Stimulated activated CD8-positive, alpha-beta memory T cell treated with anti-CD3 and anti-CD28 coated beads, Interleukin-4, amount 100 ng/mL, for 1 hour (primary cell): ENCODE results near the gene ECEL1.

Experiments used
- DNase-seq, 2 donors: peaks; one replicate each; pipeline ENCODE4 v3.0.0-alpha.2; 2020; ENCODE audit warnings: low read depth in 2 of 2, low spot score in 1 of 2

ECEL1 gene

GRCh38 chr2:232522623-232523401 lies 35.2 kb upstream of the ECEL1 start:
- no peak for DNase-seq

DNA sequence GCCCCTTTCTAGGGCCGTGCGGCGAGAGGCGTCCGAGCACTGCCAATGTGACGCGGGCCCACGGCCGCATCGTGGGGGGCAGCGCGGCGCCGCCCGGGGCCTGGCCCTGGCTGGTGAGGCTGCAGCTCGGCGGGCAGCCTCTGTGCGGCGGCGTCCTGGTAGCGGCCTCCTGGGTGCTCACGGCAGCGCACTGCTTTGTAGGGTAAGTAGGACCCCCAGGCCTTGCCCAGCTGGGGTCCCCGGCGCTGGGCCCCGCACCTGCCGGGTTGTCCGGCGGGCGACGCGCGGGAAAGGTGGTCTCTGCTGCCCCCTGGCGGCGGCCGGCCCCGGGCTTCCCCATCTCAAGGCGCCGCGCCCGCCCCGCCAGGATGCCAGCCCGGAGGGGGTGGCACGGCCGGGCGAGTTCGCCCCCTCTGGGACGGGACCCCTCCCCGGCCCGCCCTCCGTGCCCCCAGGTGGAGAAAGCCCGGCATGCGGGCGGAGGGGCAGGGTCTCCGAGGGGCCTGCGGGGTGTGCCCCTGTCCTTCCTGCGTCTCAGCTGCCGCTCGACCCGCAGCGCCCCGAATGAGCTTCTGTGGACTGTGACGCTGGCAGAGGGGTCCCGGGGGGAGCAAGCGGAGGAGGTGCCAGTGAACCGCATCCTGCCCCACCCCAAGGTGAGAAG lies 34.5 kb upstream of the ECEL1 start:
- peak; percentile 24 to 37 for DNase-seq

- no peak for DNase-seq
Observed at GRCh38 chr2:232521098-232521497, 33.5 kb upstream of the ECEL1 start.

DNA sequence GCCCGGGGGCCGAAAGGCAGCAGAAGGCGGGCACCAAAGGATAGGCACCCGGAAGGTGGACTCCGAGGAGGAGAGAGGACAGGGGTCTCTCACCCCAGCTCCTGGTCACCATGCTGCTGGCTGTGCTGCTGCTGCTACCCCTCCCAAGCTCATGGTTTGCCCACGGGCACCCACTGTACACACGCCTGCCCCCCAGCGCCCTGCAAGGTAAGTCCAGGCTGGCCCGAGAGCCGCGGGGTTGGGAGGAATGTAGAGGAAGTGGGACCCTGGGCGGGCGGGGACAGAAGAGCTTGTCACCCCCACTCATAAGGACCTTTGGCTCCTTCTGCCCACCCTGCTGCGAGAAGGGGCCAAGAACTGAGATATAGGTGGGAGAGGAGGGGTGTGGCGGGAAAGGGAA lies 32.9 kb upstream of the ECEL1 start:
- DNase-seq: no peak

DNA sequence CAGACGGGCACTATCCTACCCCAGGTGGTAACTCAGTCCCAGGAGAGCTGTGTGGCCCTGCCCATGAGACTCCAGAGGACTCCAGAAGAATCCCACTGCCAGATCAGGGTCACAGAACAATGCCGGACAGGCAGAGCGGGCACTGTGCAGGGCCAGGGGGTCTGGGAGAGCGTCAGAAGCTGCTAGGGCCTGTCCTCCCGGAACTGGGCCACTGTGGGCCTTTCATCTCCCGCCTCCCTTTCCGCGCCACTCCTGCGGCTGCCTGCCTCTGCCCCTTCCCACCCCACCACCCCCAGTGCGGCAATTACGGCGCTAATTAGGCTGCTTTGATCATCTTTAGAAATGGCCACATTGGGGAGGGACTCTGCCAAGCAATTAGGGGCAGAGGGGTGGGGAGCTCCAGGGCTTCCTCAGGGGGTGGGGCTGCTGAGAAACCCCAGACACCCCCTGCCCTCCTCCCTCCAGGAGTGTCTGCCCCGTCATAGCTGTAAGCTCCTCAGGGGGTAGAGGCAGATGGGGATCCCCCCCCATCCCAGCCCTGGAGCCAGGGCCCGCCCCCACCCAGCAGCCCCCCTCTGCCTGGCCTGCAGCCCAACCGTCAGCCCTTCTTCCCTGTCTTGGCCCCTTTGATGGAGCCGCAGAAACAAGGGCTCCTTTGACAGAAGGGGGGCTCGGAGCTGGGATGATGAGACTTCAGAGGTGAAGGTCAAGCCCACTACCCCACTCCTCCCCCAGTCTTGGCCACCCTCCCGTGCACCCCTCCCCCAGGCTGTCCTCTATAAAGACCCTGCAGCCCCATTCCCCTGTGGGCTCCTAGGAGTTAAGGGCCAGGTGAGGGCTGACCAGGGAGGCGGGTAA lies 32.2 kb upstream of the ECEL1 start, which contains the start of gene PRSS56:
Gene PRSS56, plus strand, starts transcription at position 808 of the 858 bp plus-strand sequence. CDS start 211 bp downstream, outside the sequence.
- no peak for DNase-seq

DNA sequence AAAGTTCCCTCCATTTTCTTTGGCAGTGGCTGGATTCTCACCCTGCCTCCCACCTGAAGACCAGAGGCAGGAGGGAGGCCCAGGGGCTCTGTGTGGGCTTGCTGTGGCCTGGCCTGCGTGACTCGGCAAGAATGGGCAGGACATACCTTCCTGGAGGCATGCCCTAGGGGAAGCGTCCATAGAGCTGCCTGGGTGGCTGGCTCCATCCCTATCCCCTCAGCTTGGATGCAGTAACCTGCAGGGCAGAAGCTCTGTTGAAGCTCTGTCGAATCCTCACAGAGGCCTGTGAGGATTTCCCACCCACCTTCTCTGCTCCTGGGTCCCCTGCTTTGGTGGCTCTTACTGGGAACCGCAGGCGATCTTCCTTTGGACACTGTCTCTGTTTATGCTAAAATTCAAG lies 31.2 kb upstream of the ECEL1 start:
- no peak for DNase-seq

DNA sequence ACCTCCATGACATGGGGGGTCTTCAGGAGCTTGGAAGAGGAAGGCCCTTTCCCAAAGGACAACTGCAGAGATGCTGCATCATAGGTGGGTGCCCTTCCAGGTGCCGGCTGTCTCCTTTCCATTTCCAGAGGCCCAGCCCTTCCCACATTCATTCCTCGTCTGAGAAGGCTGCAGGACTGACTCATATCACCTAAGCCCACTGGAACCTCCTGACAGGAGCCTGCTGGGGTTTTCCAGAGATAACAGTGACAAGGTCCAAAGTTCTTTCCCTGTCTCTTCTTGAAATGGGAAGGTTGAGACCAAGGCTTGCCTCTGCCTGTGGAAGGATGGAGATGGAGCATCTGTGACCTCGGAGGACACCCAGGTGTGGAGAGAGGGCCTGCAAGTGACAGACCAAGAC lies 28.9 kb upstream of the ECEL1 start:
- DNase-seq: no peak

GRCh38 chr2:232515639-232516038 lies 28.0 kb upstream of the ECEL1 start:
- no peak for DNase-seq

DNA sequence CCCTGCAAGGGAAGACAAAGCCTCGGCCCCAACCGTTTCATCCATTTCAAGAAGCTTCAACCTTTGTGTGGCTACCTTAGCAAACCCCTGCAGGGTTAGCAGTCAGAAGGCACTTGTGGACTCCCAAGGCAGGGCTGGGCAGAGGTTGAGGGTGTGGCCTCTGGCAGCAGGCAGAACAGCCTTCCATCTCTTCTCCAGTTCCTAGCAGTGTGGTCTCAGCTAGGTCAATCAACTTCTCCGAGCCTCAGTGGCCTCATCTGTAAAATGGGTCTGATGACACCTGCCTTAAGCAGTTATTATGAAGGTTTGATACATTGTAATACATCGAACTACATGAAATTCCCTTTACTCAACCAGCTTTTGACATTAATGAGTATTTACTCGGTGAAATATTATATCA lies 25.7 kb upstream of the ECEL1 start:
- no peak for DNase-seq

DNA sequence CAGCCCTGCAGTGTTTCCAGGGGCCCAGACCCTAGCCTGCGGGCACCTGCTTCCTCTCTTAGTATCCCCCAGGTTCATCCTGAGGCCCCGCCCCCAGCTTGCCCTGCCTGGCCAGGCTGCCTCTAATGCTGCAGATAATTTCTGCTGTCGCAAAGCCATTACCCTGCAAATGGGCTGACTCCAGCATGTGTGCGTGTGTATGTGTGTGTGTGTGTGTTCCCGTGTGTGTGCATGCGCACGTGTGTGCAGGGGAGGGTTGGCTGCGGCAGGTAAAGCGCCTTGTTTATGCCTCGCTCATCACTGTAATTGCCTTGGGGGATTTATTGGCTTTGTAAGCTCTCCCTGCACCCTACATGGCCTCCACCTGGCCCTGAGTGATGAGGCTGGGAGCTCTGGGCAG lies 25.0 kb upstream of the ECEL1 start:
- no peak for DNase-seq

- no peak for DNase-seq
Observed at GRCh38 chr2:232511336-232511890, 23.8 kb upstream of the ECEL1 start.

DNA sequence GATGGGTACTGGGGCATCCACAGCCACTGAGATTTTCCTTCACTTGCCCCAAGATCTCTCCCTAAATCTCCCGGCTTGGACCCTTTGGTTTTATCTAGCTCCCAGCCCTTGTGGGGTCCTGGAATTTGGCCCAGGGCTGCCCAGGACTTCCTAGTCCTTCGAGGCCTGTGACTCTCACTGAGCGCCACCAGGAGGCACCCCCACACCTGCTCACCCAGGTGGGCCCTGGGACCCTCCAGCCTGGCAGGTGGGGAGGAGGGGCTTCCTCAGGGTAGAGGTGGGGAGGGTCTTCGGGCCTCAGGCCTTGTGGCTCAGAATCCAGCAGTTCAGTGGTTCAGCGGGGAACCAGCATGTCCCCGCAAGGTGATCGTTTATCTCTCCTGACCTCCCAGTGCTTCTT lies 20.6 kb upstream of the ECEL1 start:
- DNase-seq: no peak

DNA sequence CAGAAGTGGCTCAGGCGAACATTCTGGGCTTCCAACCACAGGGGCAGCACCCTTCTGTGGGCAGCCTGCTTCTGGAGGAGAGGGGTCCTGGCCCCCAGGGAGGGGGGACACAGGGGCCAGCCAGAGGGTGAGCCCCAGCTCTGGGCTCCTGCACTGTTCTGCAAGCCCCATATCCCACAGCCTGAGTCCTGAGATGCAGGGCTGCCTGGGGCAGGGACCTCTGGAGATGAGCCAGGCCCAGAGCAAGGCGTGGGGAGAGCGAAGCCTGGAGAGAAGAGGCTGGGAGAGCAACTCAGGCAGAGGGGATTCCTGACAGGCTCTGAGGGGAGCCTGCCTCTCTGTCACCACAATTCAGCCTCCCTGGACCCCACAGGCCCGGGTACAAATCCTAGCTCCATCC lies 19.1 kb upstream of the ECEL1 start:
- no peak for DNase-seq

GRCh38 chr2:232505856-232506255 lies 18.2 kb upstream of the ECEL1 start:
- no peak for DNase-seq

DNA sequence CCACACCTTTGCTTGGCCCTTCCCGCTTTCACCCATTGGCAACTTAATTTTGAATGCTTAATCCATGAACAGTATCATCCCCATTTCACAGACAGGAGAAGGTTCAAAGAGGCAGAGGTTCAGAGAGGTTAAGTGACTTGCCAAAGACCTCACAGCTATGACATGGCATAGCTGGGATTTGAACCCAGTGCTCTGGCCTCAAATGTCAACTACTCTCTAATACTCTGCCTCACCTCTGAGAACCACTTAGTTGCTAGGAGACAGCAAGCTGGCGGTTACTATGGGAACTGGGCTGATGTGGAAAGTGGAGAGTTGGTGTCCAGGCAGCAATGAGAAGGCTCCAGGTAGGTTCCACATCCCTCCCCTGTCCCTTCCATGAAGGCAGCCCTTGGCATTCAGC lies 16.8 kb upstream of the ECEL1 start:
- no peak for DNase-seq

GRCh38 chr2:232503809-232504323 lies 16.2 kb upstream of the ECEL1 start:
- DNase-seq: no peak

DNA sequence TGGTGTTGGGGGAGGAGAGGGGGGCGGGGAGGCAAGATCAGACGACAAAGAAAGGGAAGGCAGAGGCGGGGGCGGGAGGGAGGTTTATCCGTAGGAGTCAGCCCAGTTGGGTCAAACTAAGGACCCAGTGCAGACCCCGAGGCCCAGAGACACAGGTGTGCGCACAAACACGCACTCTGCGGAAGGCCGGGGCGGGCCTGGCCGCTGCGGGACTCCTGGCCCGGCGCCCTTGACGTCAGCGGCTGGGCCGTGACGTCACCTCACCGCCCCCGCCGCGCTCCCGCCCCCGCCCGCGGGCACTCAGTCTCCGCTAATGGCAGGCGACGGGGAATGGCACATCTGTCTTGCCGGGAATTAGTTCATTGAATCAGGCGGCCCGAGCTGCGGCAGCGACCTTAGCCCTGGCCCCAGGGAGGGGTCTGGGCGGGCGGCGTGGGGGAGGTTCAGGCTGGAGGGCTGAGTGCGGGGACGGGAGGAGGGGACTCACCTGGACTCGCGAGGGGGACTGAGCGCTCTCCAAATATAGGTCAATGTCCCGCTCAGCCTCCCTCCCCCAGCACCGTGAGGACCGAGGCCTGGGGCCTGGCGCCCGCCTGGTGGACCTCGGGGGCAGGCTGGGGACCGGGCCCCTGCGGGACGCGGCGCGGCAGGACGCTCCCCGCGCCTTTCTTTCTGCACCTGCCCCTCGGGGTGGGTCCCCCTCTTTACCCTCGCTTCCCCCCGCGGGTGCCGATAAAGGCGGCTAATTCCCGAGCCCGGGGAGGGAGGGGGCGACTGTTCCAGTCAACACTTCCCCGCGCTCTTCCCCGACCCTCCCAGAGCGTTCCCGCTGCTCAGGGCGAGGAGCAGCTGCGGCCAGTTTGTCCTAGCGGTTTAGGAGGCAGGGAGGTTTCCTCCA lies 15.5 kb upstream of the ECEL1 start:
- no peak for DNase-seq

DNA sequence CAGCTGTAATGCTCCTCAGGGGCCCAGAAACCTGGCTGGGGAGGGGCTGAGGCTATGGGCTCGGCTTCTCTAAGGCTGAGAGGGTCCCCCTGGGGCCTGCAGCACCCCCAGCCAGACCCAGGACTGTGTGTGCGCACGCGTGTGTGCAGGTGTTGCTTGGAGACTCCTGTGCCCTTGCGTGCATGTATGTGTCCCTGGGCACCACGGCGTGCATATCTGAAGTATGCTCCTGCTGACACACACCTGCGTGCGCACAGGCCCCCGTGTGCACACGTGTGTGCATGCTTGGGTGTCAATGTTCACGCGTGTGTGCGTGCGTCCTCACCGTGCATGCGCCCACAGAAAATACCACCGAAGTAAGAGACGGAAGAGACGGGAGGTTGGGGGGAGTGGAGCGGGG lies 14.9 kb upstream of the ECEL1 start:
- no peak for DNase-seq

GRCh38 chr2:232501794-232502390 lies 14.3 kb upstream of the ECEL1 start:
- no peak for DNase-seq

DNA sequence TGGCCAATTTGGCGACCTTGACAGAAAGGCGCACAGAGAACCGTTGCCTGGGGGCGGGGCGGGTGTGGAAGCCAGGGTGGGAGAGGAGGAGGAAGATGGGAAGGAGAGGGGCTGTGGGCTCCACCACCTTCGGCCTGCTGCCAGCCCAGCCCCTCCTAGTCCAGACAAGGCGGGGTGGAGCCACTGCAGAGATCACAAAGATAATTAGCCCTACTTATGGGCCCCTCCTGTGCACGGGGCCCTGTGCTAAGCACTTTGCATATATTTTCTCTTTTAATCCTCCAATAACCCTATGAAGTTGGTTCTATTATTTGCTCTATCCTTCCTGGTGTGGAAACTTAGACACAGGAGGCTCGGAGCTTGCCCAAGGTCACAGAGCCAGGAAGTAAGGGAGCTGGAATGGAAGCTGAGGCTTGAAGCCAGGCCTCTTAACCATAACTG lies 13.7 kb upstream of the ECEL1 start:
- no peak for DNase-seq
